ENCODE results near the gene XIRP1. TPM values are rescaled to one million over a fixed set of nuclear protein-coding genes. Genes with fewer than 3 reads are reported as not detected.

The XIRP1 gene
- total RNA-seq, 4 donors from 2014 or later = 0.06 to 0.07 TPM; not detected in 2

DNA sequence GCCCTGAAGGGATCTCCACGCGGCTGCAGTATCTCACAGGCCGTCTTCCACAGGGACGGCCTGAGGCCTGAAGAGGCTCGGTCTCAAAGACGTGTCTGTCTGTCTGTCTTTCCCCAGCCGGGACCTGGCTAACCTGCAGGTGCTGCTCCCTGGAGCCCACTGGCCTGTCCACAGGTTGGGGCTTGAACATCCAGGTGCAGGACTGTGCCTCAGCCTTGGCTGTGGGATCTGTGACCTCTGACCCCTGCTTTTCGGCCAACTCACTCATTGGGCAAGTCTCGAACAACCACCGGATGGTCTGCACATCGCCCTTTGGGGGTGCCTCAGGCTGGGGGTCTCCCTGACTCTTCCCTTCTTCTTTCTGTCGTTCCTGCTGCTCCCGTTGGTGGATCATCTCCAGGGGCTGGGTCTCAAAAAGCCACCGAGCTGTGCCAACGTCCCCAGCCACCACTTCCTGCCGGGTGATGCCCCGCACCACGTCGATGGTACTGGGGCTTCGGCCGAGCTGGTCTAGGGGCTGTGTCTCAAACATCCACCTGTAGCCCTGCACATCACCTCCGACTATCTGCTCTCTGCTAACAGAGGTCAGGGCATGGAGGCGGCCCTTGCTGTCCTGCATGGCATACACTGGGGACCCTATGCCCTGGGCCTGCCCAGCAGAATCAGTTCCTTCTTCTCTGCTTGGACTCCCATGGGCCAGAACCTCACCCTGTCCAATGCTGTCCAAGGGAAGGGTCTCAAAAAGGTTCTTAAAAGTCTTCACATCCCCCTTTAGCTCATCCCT is 4.8 kb downstream of the XIRP1 start:
- no peaks in the 10 kb centered on the region for H3K27me3 ChIP-seq
- no peak for TF ChIP-seq POLR2A (IDR thresholded peaks at IDR 0.05)
- TF ChIP-seq, protein P1, sequence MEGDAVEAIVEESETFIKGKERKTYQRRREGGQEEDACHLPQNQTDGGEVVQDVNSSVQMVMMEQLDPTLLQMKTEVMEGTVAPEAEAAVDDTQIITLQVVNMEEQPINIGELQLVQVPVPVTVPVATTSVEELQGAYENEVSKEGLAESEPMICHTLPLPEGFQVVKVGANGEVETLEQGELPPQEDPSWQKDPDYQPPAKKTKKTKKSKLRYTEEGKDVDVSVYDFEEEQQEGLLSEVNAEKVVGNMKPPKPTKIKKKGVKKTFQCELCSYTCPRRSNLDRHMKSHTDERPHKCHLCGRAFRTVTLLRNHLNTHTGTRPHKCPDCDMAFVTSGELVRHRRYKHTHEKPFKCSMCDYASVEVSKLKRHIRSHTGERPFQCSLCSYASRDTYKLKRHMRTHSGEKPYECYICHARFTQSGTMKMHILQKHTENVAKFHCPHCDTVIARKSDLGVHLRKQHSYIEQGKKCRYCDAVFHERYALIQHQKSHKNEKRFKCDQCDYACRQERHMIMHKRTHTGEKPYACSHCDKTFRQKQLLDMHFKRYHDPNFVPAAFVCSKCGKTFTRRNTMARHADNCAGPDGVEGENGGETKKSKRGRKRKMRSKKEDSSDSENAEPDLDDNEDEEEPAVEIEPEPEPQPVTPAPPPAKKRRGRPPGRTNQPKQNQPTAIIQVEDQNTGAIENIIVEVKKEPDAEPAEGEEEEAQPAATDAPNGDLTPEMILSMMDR (IDR thresholded peaks at IDR 0.05) = no peak
- H3K9me3 ChIP-seq = no peaks in the 10 kb centered on the region
- no peak overlapping the region for H3K27ac ChIP-seq
- no peaks in the 10 kb centered on the region for H3K36me3 ChIP-seq
- no peak for DNase-seq
- intact Hi-C loops (cut with DNase I; ENCODE audit: low total_unique reads) = loop anchor here (5.0 kb wide), 1 partner anchor 100 kb away; no protein-coding TSS in a partner anchor
- no peak overlapping the region for H3K4me3 ChIP-seq
- H3K4me1 ChIP-seq = no peaks in the 10 kb centered on the region

DNA sequence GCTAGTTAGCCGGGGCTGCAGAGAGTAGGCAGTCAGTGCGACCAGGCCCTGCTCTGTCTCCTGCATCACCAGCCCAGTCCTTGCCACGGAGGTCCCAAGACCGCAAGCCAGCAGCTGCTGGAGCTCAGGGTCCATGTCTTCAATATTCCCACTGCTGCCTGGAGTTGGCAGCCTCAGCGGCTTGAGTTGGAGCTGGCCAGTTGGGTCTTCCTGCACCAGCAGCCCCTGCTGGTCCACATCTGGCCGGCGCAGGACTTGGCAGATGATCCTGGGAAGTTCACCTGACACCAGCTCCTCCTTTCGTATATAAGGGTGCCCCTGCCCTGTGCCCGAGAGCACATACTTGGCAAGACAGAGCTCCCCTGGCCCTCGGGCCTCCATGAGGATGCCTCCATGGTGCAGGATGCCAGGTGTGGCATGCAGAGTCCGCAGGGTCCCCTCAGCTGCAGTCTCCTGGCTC is 5.7 kb downstream of the XIRP1 start:
- no peak overlapping the region for H3K27ac ChIP-seq

DNA sequence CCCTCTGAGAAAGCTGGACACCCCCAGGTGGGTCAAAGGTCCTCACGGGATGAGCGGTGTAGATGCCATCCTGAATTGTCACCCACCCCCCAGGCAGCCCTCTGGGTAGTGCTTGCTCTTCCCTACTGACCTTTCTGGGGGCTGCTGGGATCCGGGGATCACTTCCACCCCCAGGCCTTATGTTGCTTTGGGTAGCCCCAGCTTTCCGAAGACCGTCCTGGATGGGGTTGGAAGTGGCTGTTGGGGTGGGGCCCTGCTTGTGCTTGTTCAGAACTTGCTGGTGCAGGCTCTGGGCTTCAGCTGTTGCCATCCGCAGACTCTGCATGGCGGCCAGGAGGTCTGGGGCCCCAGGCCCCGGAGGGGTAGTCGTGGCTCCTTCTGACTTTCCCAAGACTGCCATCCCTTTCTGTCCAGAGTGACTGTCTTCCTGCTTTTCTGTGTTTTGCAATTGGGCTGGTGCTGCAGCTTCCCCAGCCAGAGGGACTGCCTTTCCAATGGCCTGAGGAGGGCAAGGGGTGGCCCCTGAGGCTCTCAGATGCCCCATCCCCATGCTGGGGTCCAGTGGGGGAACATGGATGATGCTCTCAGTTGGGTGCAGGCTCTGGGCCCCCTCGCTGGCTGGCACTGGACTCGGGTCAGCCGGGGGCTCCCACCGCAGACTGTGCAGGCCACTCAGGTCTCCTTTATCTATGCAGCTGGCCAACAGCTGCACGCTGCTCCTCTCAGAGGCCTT is 6.3 kb downstream of the XIRP1 start:
- TF ChIP-seq, protein P1 (IDR thresholded peaks at IDR 0.05) = no peak
- no peak for TF ChIP-seq POLR2A (IDR thresholded peaks at IDR 0.05)
- no peaks in the 10 kb centered on the region for H3K36me3 ChIP-seq
- no peaks in the 10 kb centered on the region for H3K27me3 ChIP-seq
- no peak overlapping the region for H3K27ac ChIP-seq
- H3K9me3 ChIP-seq = no peaks in the 10 kb centered on the region
- H3K4me3 ChIP-seq = no peak overlapping the region
- intact Hi-C loops (cut with DNase I; ENCODE audit: low total_unique reads) = loop anchor here (5.0 kb wide), 1 partner anchor 101 kb away; no protein-coding TSS in a partner anchor
- DNase-seq = no peak
- H3K4me1 ChIP-seq = no peaks in the 10 kb centered on the region

More for the DNA sequence above, 5.7 kb downstream of the XIRP1 start:
- DNase-seq = no peak
- Histone ChIP-seq H3K9me3 (no peaks in the 10 kb centered on the region), H3K4me1 (no peaks in the 10 kb centered on the region), H3K36me3 (no peaks in the 10 kb centered on the region), H3K4me3 (no peak overlapping the region), H3K27me3 (no peaks in the 10 kb centered on the region)
- intact Hi-C loops (cut with DNase I; ENCODE audit: low total_unique reads) = loop anchor here (5.0 kb wide), 1 partner anchor 101 kb away; no protein-coding TSS in a partner anchor
- TF ChIP-seq POLR2A (IDR thresholded peaks at IDR 0.05) = no peak
- TF ChIP-seq, protein P1 (IDR thresholded peaks at IDR 0.05) = no peak

DNA sequence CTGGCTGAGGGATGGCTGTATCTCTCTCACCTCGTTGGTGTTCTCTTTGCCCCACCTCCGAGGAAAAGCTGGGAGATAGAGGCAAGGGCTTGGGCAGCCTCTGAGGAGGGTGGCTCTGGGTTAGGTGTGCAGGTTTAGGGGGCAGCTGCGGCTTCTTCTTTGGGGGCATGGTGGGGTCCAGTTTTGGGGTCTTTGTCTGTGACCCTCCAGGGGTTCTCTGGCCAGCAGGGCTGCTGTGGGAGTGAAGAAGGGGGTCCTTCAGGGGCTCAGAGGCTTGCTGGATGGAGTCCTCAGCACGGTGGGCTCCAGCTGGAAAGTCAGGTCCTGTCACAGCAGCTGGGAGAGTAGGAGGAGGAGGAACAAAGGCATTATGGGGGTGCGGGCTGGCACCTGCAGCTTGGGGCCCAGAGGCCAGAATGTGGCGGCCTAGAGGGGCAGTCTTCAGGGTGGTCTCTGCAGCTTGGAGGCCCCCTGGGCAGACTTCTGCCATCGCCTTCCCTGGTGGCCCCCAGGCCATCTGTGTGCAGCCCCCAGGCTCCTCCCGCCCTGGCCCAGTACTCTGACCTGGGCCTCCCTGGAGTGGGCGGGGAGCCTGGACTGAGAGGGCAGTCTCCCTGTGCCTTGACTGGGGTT is 7.0 kb downstream of the XIRP1 start:
- Histone ChIP-seq H3K4me1 (no peaks in the 10 kb centered on the region), H3K4me3 (no peak overlapping the region), H3K27me3 (no peaks in the 10 kb centered on the region), H3K36me3 (no peaks in the 10 kb centered on the region), H3K27ac (no peak overlapping the region), H3K9me3 (no peaks in the 10 kb centered on the region)
- intact Hi-C loops (cut with DNase I; ENCODE audit: low total_unique reads) = loop anchor here (5.0 kb wide), 1 partner anchor 102 kb away; no protein-coding TSS in a partner anchor
- TF ChIP-seq, protein P1 (IDR thresholded peaks at IDR 0.05) = no peak
- TF ChIP-seq POLR2A (IDR thresholded peaks at IDR 0.05) = no peak
- DNase-seq = no peak

All from uterus (tissue), 4 donors.